Measurements from ENCODE around the gene ESRRB.
A peak's percentile ranks its signal among the peaks of the same experiment; 100 is the strongest.

Gene ESRRB

DNA sequence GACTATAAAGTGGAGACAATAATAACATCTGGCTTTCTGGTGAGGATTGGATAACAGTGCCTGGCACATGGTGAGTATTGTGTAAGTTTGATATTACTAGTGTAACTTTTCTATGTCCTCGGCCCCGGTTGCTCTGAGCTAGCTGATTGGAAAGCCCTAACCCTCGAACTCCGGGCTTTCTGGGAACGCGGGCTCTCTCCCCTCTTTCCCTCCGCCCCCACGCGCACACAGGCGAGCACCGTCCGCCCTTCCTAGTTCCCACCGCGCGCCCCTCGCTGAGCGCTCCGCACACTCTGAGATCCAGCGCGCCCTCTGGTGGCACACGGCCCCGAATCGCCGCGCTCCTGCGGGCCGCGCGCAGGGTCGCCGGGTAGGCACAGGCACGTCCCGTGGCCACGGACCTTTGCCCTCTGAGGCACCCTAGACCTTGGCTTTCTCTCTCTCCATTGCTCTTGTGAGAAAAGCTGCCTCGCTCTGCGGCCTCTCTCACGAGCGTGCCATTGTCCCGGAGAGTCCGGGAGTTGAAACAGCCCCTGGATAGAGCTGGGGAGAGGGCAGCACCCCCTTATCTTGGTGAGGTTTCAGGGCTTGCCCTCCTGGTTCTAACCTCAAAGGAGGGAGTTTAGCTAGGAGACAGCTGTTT is 23.2 kb upstream of the ESRRB start:
- DNase-seq = no peak

DNA sequence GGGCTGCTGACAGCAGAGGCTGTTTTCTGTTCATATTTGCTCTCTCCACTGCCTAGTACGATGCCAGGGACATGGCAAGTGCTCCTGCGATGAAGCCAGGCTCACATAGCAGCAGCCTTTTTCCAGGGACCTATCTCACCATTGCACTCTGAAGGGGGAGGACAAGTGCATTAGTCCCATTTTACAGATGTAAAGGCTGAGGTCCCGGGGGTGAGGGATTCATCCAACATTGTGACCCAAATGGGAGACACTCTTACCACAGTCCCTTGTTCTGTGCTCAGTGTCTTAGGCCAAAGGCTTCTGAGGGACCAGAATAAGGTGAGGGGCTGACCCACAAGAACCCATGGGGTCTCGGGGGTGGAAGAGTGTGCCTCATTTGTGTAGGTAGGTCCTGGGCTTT is 21.6 kb upstream of the ESRRB start:
- DNase-seq = no peak

DNA sequence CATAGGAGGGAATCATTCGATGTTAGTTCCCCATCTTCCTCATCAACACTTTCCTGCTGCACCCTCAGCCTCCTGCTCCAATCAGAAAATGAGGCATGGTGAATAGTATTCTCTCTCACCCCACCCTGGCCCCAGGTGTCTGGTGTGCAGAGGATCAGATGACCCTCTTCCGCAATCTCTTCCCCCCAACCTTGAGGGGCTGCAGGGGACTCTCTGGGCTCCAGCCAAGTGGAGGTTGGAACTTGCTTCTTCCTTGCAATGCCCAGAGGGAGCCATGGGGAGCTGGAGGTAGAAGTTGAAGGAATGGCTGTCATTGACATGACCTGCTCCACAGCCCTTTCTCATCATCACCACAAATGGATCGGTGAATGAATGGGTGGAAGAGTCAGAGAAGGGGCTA is 20.2 kb upstream of the ESRRB start:
- no peak for DNase-seq

DNA sequence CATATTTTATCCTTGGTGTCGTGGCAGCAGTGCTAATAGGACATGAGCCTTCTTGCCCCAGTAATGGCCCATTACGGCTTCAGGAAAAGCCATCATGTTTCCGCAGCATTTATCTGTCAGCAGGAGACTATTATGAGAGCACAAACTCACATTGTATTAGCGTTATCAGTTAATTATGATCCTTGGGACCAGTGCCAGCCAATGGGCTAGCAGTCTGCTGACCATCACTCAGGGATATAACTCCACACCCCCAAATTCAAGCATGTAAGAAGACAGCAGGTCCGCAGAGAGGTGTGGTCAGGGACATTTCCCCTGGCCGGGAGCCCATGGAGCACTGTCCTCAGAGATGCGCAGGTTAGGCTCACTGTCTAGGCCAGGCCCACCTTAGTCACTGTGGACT is 4.9 kb upstream of the ESRRB start:
- no peak for DNase-seq

DNA sequence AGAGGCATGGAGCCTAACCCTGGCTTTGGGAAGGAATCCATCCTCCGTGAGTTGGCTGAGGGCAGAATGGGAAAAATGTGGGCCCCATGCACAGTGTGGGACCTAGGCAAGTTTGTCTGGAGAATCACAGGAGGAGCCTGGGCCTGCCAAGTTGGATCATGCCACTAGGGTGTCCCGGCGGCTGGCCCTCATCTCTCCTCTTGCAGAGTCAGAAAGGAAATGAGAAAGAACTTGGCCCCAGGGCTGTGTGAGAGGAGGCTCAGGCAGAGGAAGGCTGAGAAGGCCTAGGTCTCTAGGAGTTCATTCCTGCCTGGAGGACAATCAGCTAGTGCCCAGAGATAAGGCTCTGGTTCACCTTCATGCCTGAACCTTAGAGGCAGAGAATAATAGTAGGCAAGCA is 2.5 kb upstream of the ESRRB start:
- no peak for DNase-seq

DNA sequence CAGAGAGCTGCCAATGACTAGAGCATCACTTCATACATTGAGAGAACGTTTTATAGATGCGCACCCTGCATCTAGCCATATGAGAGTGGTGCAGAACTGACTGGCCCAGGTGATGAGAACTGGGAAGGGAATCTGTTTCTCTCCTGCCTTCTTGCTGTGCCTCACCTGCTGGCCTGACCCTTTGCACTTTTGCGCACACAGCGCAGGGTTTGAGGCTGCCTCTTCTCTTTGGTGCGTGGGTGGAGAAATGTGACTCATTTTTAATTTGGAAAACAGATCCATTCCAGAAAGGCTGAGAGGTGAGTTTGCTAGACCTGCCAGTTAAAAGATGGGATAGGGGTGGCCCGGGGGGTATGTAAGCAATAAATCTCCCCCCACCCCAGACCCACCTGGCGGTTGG is 453 bp upstream of the ESRRB start:
- DNase-seq = no peak

DNA sequence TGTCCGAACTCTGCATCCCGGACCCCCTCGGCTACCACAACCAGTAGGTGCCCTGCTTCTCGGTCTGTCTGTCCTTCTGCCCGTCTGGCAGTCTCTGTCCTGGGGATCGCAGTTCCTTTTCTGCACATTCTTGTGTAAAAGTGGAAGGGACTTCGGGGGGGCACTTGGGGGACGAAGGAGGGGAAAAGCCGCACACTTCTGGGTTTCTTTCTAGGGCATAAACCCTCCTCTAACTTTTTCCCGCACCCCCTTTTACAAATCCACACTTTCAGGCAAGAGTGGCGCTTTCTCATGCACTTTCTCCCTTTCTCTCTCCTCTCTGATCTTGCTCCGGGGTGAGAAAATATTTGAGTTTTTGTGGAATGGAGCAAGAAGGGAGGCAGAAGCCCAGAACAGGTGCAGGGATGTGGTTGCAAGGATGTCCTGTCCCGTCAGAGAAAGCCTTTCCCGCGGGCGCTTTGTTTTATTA is 506 bp downstream of the ESRRB start:
- no peak for DNase-seq

DNA sequence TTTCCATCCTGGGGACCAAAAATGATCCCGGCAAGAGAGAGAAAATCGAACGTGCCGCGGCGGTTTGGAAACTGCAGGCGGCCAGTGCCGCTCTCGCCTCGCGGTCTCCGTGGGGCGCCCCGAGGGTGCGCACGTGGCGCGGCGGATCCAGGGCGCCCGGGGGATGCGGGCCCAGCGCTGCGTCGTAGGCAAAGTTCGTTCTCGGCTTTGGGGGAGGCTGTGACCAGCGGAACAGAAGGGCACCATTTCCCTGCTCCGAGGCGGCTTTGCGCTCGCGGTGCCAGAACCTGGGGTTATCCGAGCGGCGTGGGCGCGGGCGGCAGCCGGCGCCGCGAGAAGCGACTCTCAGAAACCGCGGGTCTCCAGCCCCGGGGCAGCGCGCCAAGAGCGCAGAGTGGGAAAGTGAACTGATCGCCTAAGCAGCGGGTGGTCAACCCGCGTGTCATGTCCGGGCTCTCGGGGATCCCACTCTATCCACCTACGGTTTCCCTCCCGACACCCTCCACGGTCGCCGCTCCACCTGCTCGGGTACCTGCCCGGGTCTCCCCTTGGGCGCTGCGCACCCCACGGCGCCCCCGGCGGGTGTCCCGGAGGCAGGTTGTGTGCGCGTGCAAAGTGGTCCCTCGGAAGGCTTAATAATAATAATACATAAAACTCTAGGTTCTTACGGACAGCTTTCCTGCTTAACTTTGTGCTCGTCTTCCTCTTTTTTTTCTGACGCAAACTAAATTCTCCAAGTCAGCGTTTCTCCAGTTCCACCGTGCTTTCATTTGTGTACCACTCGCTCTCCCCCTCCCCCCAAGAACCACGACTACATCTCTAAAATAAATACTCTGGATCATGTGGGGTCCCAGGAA is 1.2 kb downstream of the ESRRB start:
- no peak for DNase-seq

DNA sequence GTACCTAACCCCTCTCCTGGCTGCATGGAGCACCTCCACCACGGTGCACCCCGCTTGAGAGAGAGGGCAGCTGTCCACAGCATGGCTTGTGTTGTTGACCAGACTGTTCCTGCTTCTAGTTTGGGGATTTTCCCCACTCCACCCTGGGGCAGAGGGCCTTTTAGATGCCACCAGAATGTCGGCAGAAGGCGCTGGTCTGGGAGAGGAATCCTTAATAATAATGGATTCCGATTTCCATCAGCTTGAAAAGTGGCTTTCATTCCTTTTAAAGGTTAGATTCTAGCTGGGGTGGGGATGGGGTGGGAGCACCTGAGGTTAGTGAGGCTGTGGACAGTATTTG is 1.8 kb downstream of the ESRRB start:
- DNase-seq = no peak

DNA sequence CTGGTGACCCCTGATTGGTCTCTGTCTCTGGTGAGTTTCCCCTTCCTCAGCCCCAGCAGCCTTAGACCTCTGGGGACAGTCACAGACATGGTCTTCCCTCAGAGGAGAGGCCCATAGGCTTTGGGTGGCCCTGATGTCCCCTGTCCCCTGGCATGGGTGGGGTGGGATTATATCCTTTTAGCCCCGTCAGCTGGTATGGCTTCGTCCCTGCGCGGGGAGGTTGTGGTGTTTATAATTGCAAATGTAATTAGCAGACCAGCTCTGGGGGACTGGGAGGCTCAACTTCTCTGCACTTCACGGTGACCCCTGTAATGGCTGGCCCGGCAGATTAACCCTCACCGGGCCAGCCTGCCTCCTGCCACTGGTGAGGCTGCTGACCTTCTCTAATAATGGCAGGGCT is 5.1 kb downstream of the ESRRB start:
- DNase-seq = no peak

DNA sequence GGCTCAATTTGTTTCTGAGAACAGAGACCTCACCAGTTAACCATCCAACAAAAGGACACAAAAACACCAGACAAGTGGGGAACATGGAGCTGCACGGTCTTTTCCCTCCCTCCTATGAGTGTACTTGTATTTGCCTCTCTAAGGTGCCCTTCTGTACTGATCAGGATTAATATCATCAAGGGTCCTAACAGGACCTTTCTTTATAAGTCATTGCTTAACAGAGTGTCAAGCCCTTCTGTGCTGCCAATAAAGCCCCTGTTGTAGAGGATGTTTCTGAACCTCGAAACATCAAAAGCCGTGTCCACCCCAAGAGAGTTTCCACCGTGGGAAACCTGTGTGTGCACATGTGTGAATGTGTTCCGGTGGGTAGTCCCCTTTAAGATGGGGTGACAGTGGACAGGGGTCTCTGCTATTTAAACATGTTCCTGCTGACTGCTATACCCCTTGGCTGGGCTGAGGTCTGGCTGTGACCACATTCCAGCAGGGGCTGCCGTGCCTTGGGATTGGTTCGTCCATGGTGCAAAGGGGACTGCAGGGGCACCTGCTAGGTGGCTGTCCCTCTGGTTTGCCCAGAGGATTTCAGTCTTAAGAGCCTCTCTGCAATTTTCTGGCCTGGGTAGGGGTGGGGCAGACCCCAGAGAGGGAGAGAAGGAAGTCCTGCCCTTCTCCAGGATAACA is 6.0 kb downstream of the ESRRB start:
- no peak for DNase-seq

DNA sequence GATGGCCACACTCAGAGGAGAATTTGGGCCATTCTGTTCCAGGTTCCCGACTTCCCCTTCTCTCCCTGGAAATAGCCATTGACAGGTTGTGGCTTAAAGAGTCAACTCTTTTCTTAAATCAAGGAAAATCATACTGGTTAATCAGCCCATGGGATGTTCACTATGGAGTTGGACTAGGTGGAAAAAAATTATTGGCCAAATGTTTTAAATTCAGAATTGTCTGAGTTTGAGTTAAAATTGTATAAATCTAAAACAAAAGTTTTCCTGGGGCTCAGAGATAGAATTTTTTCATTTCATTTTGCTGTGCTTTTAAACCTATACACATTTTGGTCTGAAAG is 6.5 kb downstream of the ESRRB start:
- DNase-seq = no peak

DNA sequence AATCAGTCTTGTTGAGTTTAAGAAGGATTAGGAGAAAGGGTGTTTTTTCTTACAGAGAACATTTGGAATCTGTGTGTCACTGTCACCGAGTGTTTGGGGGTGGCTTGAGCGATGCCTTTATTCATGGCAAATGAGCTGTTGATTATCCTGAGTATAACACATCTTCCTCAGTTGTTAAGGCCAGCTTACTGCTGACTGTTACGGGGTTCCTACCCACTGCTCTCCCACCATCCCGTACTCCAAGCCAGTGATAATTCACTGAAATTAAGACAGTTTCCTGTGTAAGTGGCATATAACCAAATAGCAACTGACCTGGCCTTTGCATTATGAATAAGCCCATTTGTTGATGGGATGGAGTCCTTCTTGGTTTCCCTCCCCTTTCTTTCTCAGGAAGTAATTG is 9.5 kb downstream of the ESRRB start:
- DNase-seq = no peak

DNA sequence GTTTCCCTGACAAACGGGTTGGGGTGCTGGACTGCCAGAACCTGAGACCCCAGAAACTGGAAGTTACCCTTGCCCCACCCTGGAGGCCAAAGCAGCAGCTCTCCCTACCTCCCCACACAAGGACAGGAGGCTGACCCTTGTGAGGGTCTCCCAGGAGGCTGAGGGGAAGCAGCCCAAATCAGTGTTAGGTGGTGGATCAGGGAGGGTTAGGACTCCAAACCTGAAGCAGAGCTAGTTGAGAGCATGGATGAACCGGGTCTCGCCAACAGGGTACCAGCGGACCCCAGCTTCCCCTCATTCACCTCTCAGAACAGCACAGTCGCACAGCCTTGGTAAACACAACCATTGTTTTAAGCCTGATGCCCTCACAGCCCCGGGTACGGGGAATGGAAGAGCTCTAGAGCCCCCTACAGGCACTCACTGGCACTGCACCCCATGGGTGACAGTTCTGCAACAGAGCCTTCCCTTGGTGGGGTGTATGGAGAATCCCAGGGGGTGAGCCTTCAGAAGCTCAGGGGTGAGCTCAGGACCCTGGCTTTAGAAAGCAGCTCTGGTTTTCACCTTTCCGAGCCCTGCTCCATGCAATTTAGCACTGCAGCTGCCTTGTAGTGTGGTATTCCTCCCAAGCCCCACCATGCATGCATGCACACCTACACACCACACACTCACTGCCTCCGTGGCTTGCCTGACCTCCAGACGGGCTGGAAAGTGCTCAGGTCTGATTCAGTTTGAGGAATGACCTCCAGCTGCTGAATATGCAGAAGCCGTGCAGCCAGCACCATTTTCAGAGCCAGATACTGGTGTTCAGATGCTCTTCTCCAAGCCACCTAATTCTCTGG is 11.2 kb downstream of the ESRRB start:
- peak; percentile 34 to 46 for DNase-seq

DNA sequence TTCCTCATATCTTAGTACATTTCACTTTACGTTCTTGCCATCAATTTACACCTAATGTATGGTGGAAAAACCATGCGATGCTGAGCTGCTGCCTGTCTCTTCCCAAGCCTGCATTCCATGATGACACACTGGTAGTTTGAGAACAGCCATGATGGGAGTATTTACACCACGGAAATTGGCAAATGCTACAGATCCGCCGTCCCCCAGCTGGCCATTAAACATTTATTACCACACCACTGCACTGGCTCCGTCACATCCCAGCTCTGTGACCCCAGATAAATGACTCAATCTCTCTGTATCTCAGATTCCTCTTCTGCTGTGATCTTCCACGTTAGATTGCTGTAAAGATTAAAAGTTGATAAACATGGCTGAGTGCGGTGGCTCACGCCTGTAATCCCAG is 13.9 kb downstream of the ESRRB start:
- no peak for DNase-seq

DNA sequence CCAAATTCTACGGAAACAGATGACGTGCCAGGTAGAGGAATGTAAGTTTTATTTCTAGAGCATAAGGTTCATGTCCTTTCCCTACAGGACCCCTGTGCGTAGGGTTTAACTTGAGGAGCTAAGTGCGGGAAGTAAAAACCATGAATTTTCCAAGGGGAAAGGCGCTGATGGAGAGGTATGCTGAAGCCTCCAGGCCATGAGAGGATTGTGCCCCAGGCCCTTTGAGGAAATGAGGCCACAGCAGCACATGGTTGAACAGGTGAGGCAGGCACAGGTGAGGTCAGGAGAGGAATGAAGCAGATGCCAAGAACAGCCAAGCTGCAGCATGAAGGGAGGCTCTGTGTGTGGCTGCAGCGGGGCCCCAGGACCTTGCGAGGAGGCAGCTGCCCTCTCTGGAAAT is 14.7 kb downstream of the ESRRB start:
- no peak for DNase-seq

DNA sequence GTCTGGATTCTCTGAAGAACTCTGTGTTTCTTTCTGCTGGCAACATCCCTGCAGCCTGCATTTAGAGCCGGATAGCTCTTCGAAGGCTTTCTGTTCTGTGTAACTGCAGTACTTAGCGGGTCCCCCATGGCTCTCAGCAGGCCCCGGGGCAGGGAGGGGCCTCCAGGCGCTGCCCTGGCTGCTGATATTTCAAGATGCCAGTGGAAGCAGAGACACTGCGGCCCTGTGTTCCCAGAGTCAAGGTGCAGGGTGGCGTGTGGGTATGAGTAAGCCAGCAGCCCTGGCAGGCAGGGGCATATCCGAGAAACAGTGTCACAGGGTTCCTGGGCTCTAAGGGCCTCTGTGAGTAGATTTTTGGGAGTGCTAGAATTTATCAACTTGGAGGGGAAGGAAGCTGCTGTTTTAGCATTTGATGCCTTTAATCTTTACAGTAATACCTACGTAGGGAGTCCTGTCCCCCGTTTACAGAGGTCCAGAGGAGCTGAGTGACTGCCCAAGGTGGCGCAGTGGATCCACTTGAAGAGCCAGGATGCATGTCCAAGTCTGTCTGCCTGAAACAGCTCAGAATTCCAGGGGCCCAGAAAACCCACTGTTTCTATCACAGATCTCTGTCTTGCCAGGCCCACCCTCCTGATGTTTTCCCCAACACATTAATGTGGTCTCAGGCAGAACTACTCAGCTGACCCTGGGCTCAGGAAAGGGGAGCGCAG is 16.2 kb downstream of the ESRRB start:
- DNase-seq = no peak

DNA sequence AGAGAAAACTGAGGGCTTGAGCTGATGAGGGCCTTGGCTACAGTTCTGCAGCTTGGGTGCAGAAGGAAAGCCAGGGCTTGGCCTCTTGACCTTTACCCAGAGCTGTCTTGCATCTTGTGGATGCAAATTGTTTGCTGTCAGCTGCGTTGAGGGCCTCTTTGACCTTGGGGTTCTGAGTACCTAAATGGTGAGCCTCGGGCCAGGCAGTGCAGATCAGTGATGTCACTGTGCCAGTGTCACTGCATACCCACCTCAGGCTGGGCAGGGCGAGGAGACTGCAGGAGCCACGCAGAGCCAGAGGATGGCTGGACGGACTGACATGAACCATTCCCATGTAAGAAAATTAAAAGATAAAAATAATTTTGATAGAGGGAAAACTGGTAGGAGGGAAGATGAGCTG is 18.6 kb downstream of the ESRRB start:
- DNase-seq = no peak

DNA sequence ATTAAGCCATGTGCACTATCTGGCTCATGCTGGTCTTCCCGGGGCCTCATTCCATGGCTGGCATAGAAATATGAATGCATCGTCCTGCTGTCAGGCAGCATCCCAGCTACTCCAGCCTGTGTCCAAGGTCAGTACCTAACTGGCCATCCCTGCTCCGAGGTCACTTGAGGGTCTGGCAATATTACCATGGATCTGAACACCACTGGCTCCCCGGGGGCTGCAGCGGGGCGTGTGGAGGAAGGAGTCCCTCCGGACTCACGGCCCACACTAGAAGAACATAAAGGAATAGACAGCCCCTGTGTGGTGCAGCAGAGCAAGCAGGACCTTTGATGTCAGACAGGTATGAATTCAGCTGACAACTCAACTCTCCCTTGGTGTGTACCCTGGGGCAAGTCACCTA is 19.2 kb downstream of the ESRRB start:
- DNase-seq = no peak

DNA sequence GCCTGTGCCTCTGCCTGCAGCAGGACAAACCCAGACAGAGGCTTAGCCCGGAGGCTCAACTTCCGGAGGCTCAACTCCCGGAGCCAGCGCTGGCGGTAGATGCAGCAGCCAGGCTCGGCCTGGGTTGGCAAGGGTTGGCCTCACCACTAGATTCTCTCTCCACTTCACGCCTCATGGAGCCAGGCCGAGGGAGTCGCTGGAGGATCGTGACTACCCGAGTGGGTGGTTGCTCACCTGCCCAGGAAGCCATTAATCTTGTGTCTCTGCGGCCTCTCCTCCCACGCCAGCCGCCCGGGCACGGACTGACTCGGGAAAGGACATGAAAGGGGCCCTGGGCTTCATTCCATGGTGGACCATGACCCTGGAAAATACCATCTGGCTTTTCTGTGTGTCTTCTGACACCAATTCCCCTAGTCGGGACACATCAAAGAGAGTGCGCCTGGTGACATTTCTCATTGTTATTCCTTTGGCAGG is 20.8 kb downstream of the ESRRB start:
- no peak for DNase-seq

DNA sequence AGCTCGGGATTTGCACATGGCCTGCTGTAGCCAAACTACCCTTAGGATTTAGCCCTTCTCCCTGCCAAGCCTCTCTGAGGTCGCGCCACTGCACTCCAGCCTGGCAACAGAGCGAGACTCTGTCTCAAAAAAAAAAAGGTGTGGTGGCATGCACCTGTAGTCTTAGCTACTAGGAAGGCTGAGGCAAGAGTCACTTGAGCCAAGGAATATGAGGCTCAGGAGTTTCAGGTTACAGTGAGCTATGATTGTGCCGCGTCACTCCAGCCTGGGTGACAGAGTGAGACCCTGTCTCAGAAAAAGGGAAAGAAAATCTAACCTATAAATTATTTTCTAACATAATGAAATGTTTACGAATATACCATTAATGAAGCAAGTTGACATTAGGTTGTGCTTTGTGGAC is 29.7 kb downstream of the ESRRB start:
- DNase-seq = no peak

DNA sequence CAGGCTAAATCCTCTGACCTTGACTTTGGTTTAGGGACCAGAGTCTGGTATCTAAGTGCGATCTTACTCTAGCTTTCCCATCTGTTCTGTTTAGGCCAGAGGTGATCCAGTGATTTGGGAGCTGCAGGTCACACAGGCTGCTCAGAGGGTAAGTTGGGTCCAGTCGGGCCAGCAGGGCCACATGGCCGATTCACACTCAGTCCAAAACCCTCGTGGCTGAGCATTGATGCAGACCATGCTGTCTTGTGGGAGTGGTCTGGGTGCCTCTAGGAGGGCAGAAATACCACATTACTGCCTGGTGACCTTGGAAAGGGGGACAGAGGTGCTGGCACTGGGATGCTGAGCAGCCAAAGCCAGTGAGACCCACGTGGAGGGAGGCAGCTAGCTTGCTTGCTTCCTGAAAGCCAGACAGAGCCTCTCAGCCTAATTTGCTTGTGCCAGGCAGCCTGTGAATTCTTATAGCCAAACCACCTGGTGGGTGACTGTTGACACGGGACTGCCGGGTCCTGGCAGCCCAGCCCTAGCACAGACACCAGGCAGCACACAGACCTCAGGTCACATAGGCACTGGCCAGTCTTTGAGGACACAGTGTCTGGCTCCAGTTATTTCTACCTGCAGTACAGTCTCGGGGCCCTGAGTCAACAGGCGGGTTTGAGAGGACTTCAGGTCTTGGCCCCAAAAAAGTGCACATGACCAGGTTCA is 31.7 kb downstream of the ESRRB start:
- DNase-seq = no peak
